ENCODE data around the gene VAV1.
"Not testable (repeated sequence)": the region's sequence is repeated elsewhere in the genome, so short reads cannot be mapped to it uniquely, and the experiment has no call there.

DNA sequence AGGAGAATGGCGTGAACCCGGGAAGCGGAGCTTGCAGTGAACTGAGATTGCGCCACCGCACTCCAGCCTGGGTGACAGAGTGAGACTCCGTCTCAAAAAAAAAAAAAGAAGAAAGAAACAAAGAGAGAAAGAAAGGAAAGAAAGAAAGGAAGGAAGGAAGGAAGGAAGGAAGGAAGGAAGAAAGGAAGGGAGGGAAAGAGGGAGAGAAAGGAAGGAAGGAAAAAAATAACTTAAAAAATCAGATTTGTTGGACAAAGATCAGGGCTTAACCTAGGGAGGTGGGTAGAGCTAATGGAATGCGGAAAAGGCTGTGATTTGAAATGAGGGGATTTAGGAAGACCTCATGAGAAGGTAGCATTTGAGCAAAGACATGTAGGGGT lies 870 bp upstream of the VAV1 start:
- TF ChIP-seq EP300, POLR2A (IDR thresholded peaks at IDR 0.05): not testable (repeated sequence)
- TF ChIP-seq, protein P1, sequence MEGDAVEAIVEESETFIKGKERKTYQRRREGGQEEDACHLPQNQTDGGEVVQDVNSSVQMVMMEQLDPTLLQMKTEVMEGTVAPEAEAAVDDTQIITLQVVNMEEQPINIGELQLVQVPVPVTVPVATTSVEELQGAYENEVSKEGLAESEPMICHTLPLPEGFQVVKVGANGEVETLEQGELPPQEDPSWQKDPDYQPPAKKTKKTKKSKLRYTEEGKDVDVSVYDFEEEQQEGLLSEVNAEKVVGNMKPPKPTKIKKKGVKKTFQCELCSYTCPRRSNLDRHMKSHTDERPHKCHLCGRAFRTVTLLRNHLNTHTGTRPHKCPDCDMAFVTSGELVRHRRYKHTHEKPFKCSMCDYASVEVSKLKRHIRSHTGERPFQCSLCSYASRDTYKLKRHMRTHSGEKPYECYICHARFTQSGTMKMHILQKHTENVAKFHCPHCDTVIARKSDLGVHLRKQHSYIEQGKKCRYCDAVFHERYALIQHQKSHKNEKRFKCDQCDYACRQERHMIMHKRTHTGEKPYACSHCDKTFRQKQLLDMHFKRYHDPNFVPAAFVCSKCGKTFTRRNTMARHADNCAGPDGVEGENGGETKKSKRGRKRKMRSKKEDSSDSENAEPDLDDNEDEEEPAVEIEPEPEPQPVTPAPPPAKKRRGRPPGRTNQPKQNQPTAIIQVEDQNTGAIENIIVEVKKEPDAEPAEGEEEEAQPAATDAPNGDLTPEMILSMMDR (IDR thresholded peaks at IDR 0.05), result not testable (repeated sequence)

All from ovary (tissue), 3 donors.